Measurements from ENCODE around the gene ADGRB2. TPM values are rescaled to one million over a fixed set of nuclear protein-coding genes. Genes with fewer than 3 reads are reported as not detected.

The ADGRB2 gene
- total RNA-seq, 1 donor: 5.8 TPM

DNA sequence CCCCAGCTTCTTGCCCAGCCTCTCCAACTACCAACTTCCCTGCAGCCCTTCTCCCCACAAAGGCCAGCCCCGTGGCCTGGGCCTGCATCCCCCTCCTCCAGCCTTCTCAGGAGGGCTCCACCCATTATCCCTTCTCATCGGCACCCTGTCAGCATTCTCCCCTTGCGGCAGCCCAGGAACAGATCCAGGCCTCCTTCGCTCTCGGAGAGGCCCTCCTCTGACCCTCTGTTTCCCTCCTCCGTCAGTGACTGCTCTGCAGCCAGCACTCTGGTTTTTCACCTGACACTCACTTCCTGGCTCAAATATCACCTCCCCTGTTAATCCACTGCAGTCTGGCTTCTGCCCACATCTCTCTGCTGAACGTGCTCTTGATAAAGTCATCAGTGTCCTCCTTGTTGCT is 17.5 kb downstream of the ADGRB2 start:
- Histone ChIP-seq H4K20me1 (ENCODE audit: insufficient read depth, low read length) (peaks cover 32% of the 10 kb centered on the region), H3K79me2 (ENCODE audit: insufficient read depth, low read length) (no peaks in the 10 kb centered on the region), H3K27me3 (ENCODE audit: insufficient read depth, low read length) (no peaks in the 10 kb centered on the region), H3K4me1 (ENCODE audit: insufficient read depth, low read length) (peaks cover 16% of the 10 kb centered on the region), H3K9me3 (ENCODE audit: low read depth, low read length) (no peaks in the 10 kb centered on the region), H3K4me2 (ENCODE audit: insufficient read depth, low read length) (no peak overlapping the region), H3K36me3 (ENCODE audit: insufficient read depth, low read length) (no peaks in the 10 kb centered on the region), H3K27ac (ENCODE audit: low read depth, low read length) (no peak overlapping the region), H3K4me3 (ENCODE audit: insufficient read depth, low read length) (no peak overlapping the region), H2AFZ (ENCODE audit: low read length) (no peak overlapping the region)
- TF ChIP-seq, protein P1, sequence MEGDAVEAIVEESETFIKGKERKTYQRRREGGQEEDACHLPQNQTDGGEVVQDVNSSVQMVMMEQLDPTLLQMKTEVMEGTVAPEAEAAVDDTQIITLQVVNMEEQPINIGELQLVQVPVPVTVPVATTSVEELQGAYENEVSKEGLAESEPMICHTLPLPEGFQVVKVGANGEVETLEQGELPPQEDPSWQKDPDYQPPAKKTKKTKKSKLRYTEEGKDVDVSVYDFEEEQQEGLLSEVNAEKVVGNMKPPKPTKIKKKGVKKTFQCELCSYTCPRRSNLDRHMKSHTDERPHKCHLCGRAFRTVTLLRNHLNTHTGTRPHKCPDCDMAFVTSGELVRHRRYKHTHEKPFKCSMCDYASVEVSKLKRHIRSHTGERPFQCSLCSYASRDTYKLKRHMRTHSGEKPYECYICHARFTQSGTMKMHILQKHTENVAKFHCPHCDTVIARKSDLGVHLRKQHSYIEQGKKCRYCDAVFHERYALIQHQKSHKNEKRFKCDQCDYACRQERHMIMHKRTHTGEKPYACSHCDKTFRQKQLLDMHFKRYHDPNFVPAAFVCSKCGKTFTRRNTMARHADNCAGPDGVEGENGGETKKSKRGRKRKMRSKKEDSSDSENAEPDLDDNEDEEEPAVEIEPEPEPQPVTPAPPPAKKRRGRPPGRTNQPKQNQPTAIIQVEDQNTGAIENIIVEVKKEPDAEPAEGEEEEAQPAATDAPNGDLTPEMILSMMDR (IDR thresholded peaks at IDR 0.05; ENCODE audit: extremely low read depth, low read depth, low read length): no peak
- no peak for DNase-seq (ENCODE audit: insufficient read length, low spot score, missing footprints)

DNA sequence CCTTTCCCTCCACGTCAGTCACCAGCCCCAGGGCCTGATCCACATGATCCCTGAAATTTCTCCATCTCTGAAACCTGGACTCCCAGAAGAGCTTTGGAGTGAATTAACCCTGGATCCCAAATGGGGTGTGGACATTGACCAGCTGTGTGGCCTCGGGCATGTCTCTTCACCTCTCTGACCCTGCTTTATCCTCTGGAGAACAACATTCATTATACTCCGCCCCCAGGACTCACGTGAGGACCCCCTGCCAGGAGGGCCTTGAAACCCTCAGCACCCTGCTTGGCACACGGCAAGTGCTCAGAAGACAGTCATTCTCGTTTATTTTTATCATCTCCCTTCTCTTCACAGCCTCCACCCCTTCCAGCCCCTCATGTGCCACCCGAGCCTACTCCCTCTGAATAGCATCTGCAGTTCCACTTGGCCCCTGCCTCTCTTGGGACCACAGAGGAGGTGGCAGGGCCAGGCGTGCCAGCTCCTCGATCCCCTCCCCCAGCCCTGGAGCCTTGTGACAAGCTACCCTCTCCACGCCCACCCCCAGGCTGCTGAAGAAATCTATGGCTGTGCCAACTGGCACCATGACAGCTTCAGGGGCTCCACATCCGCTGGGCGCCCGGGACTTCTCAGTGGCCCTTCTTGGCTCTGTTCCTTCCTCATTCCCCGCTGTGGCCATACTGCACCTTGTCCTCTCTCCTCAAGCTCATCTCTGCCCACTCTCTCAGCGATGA is 18.0 kb downstream of the ADGRB2 start:
- H3K4me2 ChIP-seq (ENCODE audit: insufficient read depth, low read length): no peak overlapping the region
- no peak for DNase-seq (ENCODE audit: insufficient read length, low spot score, missing footprints)
- no peaks in the 10 kb centered on the region for H3K9me3 ChIP-seq (ENCODE audit: low read depth, low read length)
- peaks cover 29% of the 10 kb centered on the region for H4K20me1 ChIP-seq (ENCODE audit: insufficient read depth, low read length)
- H3K4me3 ChIP-seq (ENCODE audit: insufficient read depth, low read length): no peak overlapping the region
- no peaks in the 10 kb centered on the region for H3K79me2 ChIP-seq (ENCODE audit: insufficient read depth, low read length)
- H2AFZ ChIP-seq (ENCODE audit: low read length): no peak overlapping the region
- TF ChIP-seq, protein P1 (IDR thresholded peaks at IDR 0.05; ENCODE audit: extremely low read depth, low read depth, low read length): no peak
- H3K27ac ChIP-seq (ENCODE audit: low read depth, low read length): no peak overlapping the region
- H3K36me3 ChIP-seq (ENCODE audit: insufficient read depth, low read length): no peaks in the 10 kb centered on the region
- H3K4me1 ChIP-seq (ENCODE audit: insufficient read depth, low read length): peaks cover 13% of the 10 kb centered on the region
- no peaks in the 10 kb centered on the region for H3K27me3 ChIP-seq (ENCODE audit: insufficient read depth, low read length)

DNA sequence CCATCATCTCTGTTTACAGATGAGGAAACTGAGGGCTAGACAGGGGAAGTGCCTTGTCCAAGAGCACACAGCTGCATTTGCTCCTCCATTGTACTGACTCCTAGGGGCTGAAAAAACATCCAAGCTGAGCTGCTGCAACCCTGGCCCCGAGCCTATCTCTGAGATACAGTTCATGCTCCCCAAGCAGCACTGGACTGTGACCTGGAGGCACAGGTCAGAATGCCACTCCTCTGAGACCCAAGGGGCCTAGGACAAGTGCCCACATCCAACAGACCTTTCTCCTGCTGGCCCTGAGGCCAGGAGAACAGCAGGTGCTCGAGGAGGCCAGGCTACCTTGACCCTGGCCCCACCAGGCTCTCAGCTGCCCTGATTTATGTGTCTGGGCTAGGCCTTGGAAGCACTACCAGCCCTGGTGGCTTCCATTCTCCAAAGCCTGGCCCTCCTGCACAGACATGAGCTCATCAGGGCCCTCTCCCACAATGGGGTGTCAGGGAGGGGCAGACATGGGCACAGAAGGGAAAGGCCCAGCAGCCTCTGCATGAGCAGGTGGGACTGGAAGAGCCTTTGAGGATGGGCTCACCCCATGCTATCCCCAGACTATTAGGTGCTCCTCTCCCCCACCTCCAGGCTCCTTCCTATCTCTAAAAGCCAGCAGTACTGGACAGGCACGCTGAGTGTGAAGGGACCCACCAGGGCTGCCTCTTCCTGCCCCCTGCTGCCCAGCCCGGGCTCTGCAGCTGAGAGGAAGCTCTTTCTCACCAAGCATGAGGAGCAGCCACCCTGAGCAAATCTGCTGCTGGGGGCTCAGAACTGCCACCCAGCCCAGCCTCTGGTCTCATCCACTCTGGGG is 18.8 kb downstream of the ADGRB2 start:
- Histone ChIP-seq H2AFZ (ENCODE audit: low read length) (no peak overlapping the region), H3K79me2 (ENCODE audit: insufficient read depth, low read length) (no peaks in the 10 kb centered on the region), H4K20me1 (ENCODE audit: insufficient read depth, low read length) (peaks cover 23% of the 10 kb centered on the region), H3K4me2 (ENCODE audit: insufficient read depth, low read length) (no peak overlapping the region), H3K9me3 (ENCODE audit: low read depth, low read length) (no peaks in the 10 kb centered on the region), H3K4me3 (ENCODE audit: insufficient read depth, low read length) (no peak overlapping the region), H3K4me1 (ENCODE audit: insufficient read depth, low read length) (peaks cover 5% of the 10 kb centered on the region), H3K27me3 (ENCODE audit: insufficient read depth, low read length) (no peaks in the 10 kb centered on the region), H3K27ac (ENCODE audit: low read depth, low read length) (no peak overlapping the region), H3K36me3 (ENCODE audit: insufficient read depth, low read length) (no peaks in the 10 kb centered on the region)
- peak; percentile 99 for DNase-seq (ENCODE audit: insufficient read length, low spot score, missing footprints)
- TF ChIP-seq, protein P1 (IDR thresholded peaks at IDR 0.05; ENCODE audit: extremely low read depth, low read depth, low read length): peak; percentile 90

Data from osteoblast (primary cell).